K562 treated with DMSO at 1 percent for 4 hours (cell line): ENCODE measurements around the gene AURKB. TPM values are rescaled to one million over a fixed set of nuclear protein-coding genes. Genes with fewer than 3 reads are reported as not detected.

Experiments
- total RNA-seq: library from RNA; unstranded; fragments of 300-600 nt; gene quantifications from 2 replicates; pipeline ENCODE4 v1.2.3, GENCODE V29; 2022; ENCODE audit not compliant: insufficient read depth

Gene AURKB
- 125 and 132 TPM in 2 replicates for total RNA-seq

GRCh38 chr17:8209907-8210760 is at the start of gene AURKB:
Gene AURKB (minus strand): TSS chr17:8210575. CDS start chr17:8210224, 351 bp downstream.

DNA sequence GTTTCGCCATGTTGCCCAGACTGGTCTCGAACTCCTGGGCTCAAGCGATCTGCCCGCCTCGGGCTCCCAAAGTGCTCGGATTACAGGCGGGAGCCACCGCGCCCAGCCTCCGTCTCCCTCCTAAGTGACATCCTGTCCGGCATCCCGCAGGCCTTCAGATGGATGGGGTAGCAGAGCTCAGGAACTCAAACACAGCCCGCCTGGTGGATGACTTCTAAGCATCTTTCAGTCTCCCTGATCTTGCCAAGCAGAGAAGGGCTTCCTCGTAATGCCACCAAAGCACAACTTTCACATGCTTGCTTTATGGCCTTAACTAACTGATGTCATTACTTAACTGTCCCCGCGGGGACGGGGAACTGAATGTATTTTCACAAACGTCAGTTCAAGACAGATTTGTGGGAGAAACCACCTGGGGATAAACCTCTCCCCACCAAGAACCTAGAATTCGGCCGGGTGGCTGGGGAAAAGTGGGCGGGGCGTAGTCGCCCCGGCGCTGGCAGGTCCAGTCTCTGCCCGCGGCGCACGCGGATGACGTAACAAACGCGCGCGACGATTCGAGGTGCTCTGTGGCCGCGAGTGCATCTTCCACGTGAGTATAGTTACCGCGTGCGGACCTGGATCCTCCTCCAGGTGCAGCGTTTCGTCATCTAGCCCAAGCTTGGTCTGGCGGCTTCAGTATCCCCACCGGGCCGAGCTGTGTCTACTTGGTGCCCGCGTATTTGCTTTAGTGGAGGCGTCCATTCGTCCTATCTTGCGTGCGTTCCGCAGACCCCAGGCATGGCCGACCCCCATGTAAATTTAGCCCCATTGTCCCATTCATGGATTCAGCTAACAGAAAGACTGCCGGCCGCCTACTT is 38.6 kb upstream of the AURKB start, which contains the start of gene PFAS:
PFAS (plus strand) TSS at position 539 of the 857 bp plus-strand sequence. CDS start 4,649 bp downstream, outside the sequence.

GRCh38 chr17:8189711-8190477 is 20.5 kb downstream of the AURKB start, which contains the start of gene BORCS6:
Gene BORCS6 (minus strand): TSS chr17:8190180. CDS start chr17:8190140, 40 bp downstream.

DNA sequence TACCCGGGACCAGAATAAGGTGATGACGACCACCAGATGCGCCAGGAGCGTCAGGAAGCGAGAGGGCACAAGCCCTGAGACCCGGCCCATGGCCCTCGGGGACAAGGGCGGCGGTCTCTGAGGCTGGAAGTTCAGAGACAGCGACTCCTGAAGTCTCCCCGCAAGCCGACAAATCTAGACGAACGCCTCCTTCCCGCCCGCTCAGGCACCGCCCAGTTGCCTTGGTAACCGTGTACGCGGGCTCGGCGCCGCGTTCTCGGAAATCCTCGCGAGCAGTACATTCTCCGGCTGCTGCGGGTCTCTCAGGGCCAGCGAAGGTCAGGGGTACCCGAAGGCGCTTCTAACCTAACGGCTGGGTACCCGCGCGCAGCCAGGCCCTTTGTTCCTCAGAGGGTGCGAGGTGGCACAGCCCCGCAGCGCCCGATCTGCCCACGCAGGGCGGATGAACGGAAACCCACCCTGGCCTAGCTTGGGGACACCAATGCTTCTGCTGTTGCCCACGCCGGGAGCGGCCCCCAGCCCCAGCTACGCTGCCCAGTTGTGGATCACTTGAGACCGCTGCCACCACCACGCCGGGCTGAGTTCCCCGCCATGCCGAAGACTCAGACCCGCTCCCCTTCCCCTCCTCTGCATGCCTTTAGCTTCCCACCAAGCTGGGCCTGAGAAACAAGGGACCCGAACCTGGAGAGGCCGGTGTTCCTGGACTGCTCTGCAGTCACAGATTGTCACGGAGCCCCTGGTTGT is 34.0 kb downstream of the AURKB start, which contains the start of gene TMEM107:
TMEM107 (minus strand) TSS at position 184 of the 744 bp plus-strand sequence; CDS start at position 90, 94 bp downstream.

GRCh38 chr17:8162233-8162996 is 48.0 kb downstream of the AURKB start, which contains the start of gene VAMP2:
Gene VAMP2 (minus strand): TSS chr17:8162948. CDS start chr17:8162879, 69 bp downstream.

Other genes starting within 250 kb of the AURKB start
- not detected in 2 replicates for gene GUCY2D, start 208.0 kb downstream of the AURKB start, total RNA-seq
- not detected in 2 replicates for gene ALOX15B, start 171.5 kb downstream of the AURKB start, total RNA-seq
- gene ALOX12B, start 122.9 kb downstream of the AURKB start, total RNA-seq = not detected in 2 replicates
- not detected in 2 replicates for gene ALOXE3, start 92.1 kb downstream of the AURKB start, total RNA-seq
- gene HES7, start 86.5 kb downstream of the AURKB start, total RNA-seq = 1.7 TPM in 1 of 2 replicates, not detected in the other
- 7.5 and 13.8 TPM in 2 replicates for gene PER1, start 58.2 kb downstream of the AURKB start, total RNA-seq
- 40.3 and 40.9 TPM in 2 replicates for gene VAMP2, start 47.6 kb downstream of the AURKB start, total RNA-seq
- gene TMEM107, start 34.2 kb downstream of the AURKB start, total RNA-seq = 7.7 and 11.9 TPM in 2 replicates
- 5.2 and 6.4 TPM in 2 replicates for gene BORCS6, start 20.4 kb downstream of the AURKB start, total RNA-seq
- 3.3 and 8.0 TPM in 2 replicates for gene CTC1, start 37.5 kb upstream of the AURKB start, total RNA-seq
- gene PFAS, start 38.7 kb upstream of the AURKB start, total RNA-seq = 7.0 and 10.4 TPM in 2 replicates
- gene RANGRF, start 78.1 kb upstream of the AURKB start, total RNA-seq = 19.4 and 26.5 TPM in 2 replicates
- 2.8 and 4.8 TPM in 2 replicates for gene SLC25A35, start 84.8 kb upstream of the AURKB start, total RNA-seq
- gene ARHGEF15, start 99.7 kb upstream of the AURKB start, total RNA-seq = not detected in 2 replicates
- not detected in 2 replicates for gene ODF4, start 129.3 kb upstream of the AURKB start, total RNA-seq
- 5,727 and 6,372 TPM in 2 replicates for gene RPL26, start 172.6 kb upstream of the AURKB start, total RNA-seq
- not detected in 2 replicates for gene RNF222, start 187.3 kb upstream of the AURKB start, total RNA-seq
- gene NDEL1, start 225.3 kb upstream of the AURKB start, total RNA-seq = 35.7 and 39.1 TPM in 2 replicates